SU-DHL-6 (cell line): ENCODE data around the gene CERS6.

Experiments
- H2AFZ ChIP-seq: fragments of 200-600 bp; sonication (generic); 2 replicates; pipeline ENCODE4 v1.6.1; 2014; ENCODE audit warnings: low read depth, mild to moderate bottlenecking, moderate library complexity, mixed read lengths, antibody characterized with exemption, low read length; ENCODE audit not compliant: severe bottlenecking
- H3F3A ChIP-seq: fragments of 200-600 bp; shearing (Covaris generic); 2 replicates; pipeline ENCODE4 v1.6.0; 2016; ENCODE audit warnings: antibody characterized with exemption, mild to moderate bottlenecking; ENCODE audit not compliant: insufficient read depth
- H3K27ac ChIP-seq: fragments of 200-600 bp; sonication (generic); 2 replicates; pipeline ENCODE4 v1.5.1; 2016; ENCODE audit warnings: low read depth, mild to moderate bottlenecking, low read length, moderate library complexity, mixed read lengths
- H3K27me3 ChIP-seq: fragments of 200-600 bp; sonication (generic), shearing (Covaris generic); 2 replicates; pipeline ENCODE4 v1.6.0; 2014; ENCODE audit warnings: mild to moderate bottlenecking, low read length
- H3K36me3 ChIP-seq: fragments of 200-600 bp; sonication (generic); 2 replicates; pipeline ENCODE4 v1.6.1; 2014; ENCODE audit warnings: mild to moderate bottlenecking, low read length, mixed read lengths
- H3K4me2 ChIP-seq: fragments of 300-600, 200-600 bp; shearing (Covaris generic), sonication (generic); 2 replicates; pipeline ENCODE4 v1.6.0; 2014; ENCODE audit warnings: low read length, low read depth, mild to moderate bottlenecking; ENCODE audit not compliant: poor library complexity, severe bottlenecking
- H3K4me3 ChIP-seq: fragments of 200-600 bp; sonication (generic); 2 replicates; pipeline ENCODE4 v1.5.1; 2014; ENCODE audit warnings: antibody characterized with exemption, low read length, mild to moderate bottlenecking, mixed read lengths; ENCODE audit not compliant: insufficient read depth, poor library complexity, severe bottlenecking
- H3K79me2 ChIP-seq: fragments of 200-600 bp; sonication (generic); 2 replicates; pipeline ENCODE4 v1.6.1; 2014; ENCODE audit warnings: mild to moderate bottlenecking, low read length, moderate library complexity; ENCODE audit not compliant: insufficient read depth
- H3K9ac ChIP-seq: fragments of 200-600 bp; sonication (generic); 2 replicates; pipeline ENCODE4 v1.7.0; 2014; ENCODE audit warnings: mild to moderate bottlenecking, low read length
- H3K9me2 ChIP-seq: fragments of 200-600 bp; sonication (generic); replicated peaks from 2 replicates; pipeline ENCODE4 v1.6.1; 2014; ENCODE audit warnings: low read length; ENCODE audit not compliant: insufficient read depth
- H3K9me3 ChIP-seq: fragments of 200-600 bp; sonication (generic); 2 replicates; pipeline ENCODE4 v1.6.1; 2014; ENCODE audit warnings: low read length, mixed read lengths; ENCODE audit not compliant: insufficient read depth
- H4K20me1 ChIP-seq: fragments of 200-600 bp; sonication (generic); 2 replicates; pipeline ENCODE4 v1.6.1; 2014; ENCODE audit warnings: low read depth, mild to moderate bottlenecking, antibody characterized with exemption, low read length, moderate library complexity, mixed read lengths
- CTCF ChIP-seq: fragments of 200-600 bp; sonication (generic); IDR thresholded peaks from one replicate; pipeline ENCODE4 v1.5.1; 2017; ENCODE audit warnings: antibody characterized with exemption, mild to moderate bottlenecking, low read length, moderate library complexity; ENCODE audit not compliant: insufficient read depth, poor library complexity, severe bottlenecking
- EZH2phosphoT487 ChIP-seq: fragments of 200-600 bp; sonication (generic), shearing (Covaris generic); conservative IDR thresholded peaks from 2 replicates; pipeline ENCODE4 v1.6.1; 2018; ENCODE audit warnings: mild to moderate bottlenecking, antibody characterized with exemption, low read length, moderate library complexity, mixed read lengths

Gene CERS6

GRCh38 chr2:168692132-168692744 is 236.2 kb downstream of the CERS6 start:
- Histone ChIP-seq H4K20me1 (no peaks in the 10 kb centered on the region), H3K9ac (no peak overlapping the region), H3K4me2 (no peak overlapping the region), H3K4me3 (no peak overlapping the region), H3K27me3 (no peaks in the 10 kb centered on the region), H3K9me3 (no peaks in the 10 kb centered on the region), H3K9me2 (no peaks in the 10 kb centered on the region), H3K36me3 (no peaks in the 10 kb centered on the region), H3K27ac (no peak overlapping the region), H3F3A (no peaks in the 10 kb centered on the region), H3K79me2 (no peaks in the 10 kb centered on the region), H2AFZ (no peak overlapping the region)
- TF ChIP-seq CTCF (no peak), EZH2phosphoT487 (no peak)

DNA sequence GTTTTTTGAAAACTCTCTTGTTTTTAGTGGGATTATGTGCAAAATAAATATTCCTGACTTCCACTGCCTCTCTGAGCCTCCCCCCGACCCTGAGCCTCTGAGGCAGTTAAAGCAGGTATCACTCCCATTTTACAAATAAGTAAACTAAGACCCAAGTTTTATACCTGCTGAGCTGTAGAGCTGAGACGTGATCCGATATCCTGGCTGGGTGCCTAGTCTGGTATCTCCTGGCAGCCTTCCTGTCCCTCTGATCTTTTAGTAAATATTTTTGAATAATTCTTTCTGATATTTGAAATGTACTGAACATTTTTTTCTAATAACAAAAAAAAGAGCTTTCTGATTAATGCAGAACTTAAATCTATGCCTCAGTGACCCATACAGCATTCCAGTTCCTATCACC is 238.1 kb downstream of the CERS6 start:
- no peak for TF ChIP-seq CTCF
- TF ChIP-seq EZH2phosphoT487, result no peak
- H3K4me2 ChIP-seq, result no peak overlapping the region
- H2AFZ ChIP-seq, result no peak overlapping the region
- no peaks in the 10 kb centered on the region for H3F3A ChIP-seq
- H3K9ac ChIP-seq, result no peak overlapping the region
- H3K9me2 ChIP-seq, result no peaks in the 10 kb centered on the region
- H3K27ac ChIP-seq, result no peak overlapping the region
- no peaks in the 10 kb centered on the region for H3K79me2 ChIP-seq
- no peaks in the 10 kb centered on the region for H4K20me1 ChIP-seq
- H3K9me3 ChIP-seq, result no peaks in the 10 kb centered on the region
- H3K27me3 ChIP-seq, result no peaks in the 10 kb centered on the region
- no peaks in the 10 kb centered on the region for H3K36me3 ChIP-seq
- H3K4me3 ChIP-seq, result no peak overlapping the region

GRCh38 chr2:168694866-168695265 is 238.8 kb downstream of the CERS6 start:
- Histone ChIP-seq H4K20me1 (no peaks in the 10 kb centered on the region), H3K27ac (no peak overlapping the region), H3F3A (no peaks in the 10 kb centered on the region), H3K4me3 (no peak overlapping the region), H2AFZ (no peak overlapping the region), H3K9me3 (no peaks in the 10 kb centered on the region), H3K9ac (no peak overlapping the region), H3K27me3 (no peaks in the 10 kb centered on the region), H3K36me3 (no peaks in the 10 kb centered on the region), H3K79me2 (no peaks in the 10 kb centered on the region), H3K4me2 (no peak overlapping the region), H3K9me2 (no peaks in the 10 kb centered on the region)
- TF ChIP-seq CTCF (no peak), EZH2phosphoT487 (no peak)
